GM21423 (cell line): ENCODE results near the gene NDUFA7.
A peak's percentile ranks its signal among the peaks of the same experiment; 100 is the strongest.
"Not testable (repeated sequence)": the region's sequence is repeated elsewhere in the genome, so short reads cannot be mapped to it uniquely, and the experiment has no call there.

Experiments
- ATAC-seq: cut with Tn5 transposase; IDR thresholded peaks from one replicate; pipeline ENCODE4 v1.9.1; 2021; ENCODE audit warnings: mild to moderate bottlenecking, moderate library complexity; ENCODE audit not compliant: unreplicated experiment

The NDUFA7 gene

GRCh38 chr19:8321067-8321985, at the start of gene NDUFA7, which contains the start of gene RPS28:
Gene NDUFA7, minus strand, starts transcription at chr19:8321375. Its CDS starts 17 bp downstream, at chr19:8321358.
Gene RPS28, plus strand, starts transcription at chr19:8321496. Its CDS starts 35 bp downstream, at chr19:8321531.
- ATAC-seq, result peak; percentile 95

- ATAC-seq, result no peak
These were observed 49.2 kb upstream of the NDUFA7 start for GRCh38 chr19:8370176-8371010.

- no peak for ATAC-seq
These were observed 46.3 kb upstream of the NDUFA7 start for GRCh38 chr19:8367327-8368001.

- ATAC-seq, result no peak
These were observed 45.8 kb upstream of the NDUFA7 start for GRCh38 chr19:8366961-8367326.

DNA sequence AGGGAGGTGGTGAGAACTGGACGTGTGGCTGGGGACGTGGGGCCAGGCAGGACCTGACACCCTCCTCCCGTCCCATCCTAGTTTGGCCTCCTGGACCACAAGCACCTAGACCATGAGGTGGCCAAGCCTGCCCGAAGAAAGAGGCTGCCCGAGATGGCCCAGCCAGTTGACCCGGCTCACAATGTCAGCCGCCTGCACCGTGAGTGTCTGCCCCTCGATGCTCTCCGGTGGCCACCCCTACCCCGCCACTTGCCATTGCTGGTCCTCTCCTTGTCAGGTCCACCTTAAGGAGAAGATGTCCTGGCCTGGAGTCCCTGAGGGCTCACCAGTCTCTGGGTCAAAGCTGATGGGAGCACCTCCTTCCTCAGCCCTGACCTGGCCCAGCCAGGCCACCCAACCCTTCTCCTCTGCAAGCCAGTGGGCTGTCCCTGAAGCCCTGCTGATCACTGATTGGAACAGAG, 45.0 kb upstream of the NDUFA7 start:
- no peak for ATAC-seq

DNA sequence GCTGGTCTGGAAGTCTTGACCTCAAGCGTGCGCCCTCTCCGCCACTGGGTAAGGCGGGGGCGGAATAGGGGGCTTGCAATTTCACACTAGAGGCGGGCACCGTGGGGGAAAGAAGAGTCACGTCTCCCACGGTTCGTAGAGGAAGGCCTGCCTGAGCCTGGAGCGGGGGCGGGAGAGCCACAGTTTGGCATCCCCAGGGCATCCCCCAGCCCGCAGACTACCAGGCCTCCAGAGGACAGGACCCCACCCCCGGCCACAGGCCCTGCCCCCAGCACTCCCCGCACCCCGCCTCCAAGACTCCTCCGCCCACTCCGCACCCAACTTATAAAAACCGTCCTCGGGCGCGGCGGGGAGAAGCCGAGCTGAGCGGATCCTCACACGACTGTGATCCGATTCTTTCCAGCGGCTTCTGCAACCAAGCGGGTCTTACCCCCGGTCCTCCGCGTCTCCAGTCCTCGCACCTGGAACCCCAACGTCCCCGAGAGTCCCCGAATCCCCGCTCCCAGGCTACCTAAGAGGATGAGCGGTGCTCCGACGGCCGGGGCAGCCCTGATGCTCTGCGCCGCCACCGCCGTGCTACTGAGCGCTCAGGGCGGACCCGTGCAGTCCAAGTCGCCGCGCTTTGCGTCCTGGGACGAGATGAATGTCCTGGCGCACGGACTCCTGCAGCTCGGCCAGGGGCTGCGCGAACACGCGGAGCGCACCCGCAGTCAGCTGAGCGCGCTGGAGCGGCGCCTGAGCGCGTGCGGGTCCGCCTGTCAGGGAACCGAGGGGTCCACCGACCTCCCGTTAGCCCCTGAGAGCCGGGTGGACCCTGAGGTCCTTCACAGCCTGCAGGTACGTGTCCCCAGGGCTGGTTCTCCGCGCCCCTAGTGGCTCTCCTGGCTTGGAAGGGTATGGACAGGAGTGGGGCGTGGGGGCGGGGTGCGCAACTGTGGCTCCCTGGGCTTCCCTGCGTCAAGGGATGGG, 42.9 kb upstream of the NDUFA7 start, which contains the start of gene ANGPTL4:
ANGPTL4 (plus strand) TSS at position 353 of the 969 bp plus-strand sequence; CDS start at position 520, 167 bp downstream.
- no peak for ATAC-seq

DNA sequence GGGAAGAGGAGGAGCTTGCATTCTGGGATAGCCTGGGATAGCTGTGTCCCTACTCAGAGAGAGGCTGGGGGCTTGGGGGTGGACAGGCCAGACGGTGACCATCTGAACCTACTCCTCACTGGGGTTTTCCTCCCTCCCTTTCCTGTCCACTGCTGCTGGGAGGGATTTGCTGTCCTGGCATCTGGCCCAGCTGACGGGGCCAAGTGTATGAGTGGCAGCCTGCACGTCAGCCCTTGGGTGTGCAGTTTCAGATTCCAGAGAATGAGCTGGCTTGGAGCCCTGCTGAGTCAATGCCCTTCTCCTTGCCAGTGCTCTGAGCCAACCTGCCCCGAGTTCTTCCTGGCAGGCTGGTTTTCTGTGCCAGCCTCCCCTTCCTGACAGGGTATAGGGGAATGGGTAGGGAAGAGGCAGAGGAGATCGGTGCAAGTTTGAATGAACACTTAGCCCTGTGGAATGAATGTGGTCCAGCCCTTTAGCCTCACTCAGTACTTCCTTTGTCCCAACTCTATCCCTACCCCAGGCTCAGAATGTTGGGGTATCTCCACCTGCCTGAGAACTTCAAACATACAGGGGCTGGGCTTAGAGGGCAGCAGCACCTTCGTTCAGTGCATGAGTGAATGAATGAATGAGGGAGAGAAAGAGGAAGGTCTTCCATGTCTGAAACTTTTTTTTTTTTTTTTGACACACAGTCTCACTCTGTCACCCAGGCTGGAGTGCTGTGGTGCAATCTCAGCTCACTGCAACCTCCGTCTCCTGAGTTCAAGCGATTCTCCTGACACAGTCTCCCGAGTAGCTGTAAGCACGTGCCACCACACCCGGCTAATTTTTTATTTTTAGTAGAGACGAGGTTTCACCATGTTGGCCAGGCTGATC, 41.0 kb upstream of the NDUFA7 start:
- ATAC-seq, result no peak

GRCh38 chr19:8360196-8360595, 39.0 kb upstream of the NDUFA7 start:
- ATAC-seq, result no peak

GRCh38 chr19:8358948-8359347, 37.8 kb upstream of the NDUFA7 start:
- no peak for ATAC-seq

DNA sequence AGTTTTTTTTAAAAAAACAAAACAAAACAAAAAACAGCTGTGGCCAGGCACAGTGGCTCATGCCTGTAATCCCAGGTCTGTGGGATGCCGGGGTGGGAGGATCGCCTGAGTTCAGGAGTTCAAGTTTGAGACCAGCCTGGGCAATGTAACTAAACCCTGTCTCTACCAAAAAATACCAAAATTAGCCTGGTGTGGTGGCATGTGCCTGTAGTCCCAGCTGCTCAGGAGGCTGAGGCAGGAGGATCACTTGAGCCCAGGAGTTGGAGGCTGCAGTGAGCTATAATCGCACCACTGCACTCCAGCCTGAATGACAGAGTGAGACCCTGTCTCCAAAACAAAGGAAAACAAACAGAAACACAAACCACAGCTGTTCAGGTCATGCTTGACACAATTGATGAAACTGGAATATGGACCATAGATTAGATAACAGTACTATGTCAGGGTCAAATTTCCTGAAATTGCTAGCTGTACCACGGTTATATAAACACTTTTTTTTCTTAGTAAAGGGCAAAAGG, 35.9 kb upstream of the NDUFA7 start:
- ATAC-seq, result no peak

- no peak for ATAC-seq
These were observed 34.6 kb upstream of the NDUFA7 start for GRCh38 chr19:8355631-8356402.

DNA sequence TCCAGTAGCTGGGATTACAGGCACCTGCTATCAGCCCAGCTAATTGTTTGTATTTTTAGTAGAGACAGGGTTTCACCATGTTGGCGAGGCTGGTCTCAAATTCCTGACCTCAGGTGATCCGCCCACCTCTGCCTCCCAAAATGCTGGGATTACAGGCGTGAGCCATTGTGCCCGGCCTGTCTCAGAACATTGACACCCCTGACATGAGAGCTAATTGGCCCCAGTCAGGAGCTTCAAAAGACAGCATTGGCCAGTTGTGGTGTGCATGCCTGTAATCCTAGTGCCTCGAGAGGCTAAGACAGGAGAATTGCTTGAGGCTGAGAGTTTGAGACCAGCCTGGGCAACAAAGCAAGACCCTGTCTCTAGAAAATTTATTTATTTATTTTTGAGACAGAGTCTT, 31.7 kb upstream of the NDUFA7 start:
- not testable (repeated sequence) for ATAC-seq

GRCh38 chr19:8352134-8352827, 31.1 kb upstream of the NDUFA7 start:
- ATAC-seq, result no peak

- ATAC-seq, result not testable (repeated sequence)
These were observed 28.6 kb upstream of the NDUFA7 start for GRCh38 chr19:8349629-8350372.

- no peak for ATAC-seq
These were observed 22.3 kb upstream of the NDUFA7 start for GRCh38 chr19:8343483-8343844.

DNA sequence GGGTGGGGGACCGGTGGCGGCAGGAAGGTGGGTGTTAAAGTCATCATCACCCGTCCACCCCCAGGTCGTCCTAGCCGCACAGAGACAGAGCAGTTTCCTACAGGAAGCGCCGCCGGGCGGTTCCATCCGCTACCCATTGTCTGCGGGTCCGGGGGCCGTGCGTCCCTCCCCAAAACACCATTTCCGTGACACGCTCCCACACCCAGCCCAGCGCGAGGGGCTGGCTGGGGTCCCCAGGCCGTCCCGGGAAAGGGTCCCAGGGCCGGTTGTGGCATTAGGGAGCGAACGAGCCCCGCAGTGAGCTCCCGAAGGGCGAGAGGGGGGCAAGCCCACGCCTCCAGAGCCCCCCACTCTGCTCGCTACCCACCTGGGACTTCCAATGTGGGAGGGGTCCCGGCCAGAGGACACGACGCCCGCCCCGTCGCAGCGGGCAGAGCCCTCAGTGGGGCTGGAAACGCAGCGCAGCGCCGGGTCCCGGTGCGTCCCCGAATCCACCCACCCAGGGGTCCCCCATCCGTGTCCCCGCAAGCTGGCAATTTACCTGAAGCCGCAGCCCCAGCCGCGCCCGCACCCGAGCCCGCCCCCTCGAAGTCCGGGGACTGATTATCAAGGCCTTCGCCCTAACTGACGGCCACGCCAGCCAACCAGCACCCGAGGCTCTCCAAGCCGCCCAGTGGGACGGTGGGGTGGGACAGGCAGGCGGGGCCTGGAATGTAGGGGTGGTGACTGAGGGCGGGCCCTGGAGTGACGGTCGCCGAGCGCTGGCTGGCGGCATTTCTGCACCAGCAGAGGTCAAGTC, 21.7 kb upstream of the NDUFA7 start, which contains the start of gene KANK3:
KANK3 (minus strand) TSS at position 579 of the 799 bp plus-strand sequence. CDS start 5,434 bp downstream, outside the sequence.
- peak; percentile 87 for ATAC-seq
